Cerebellar cortex (tissue), 1 donor: ENCODE measurements around the gene DCT.
"Not testable (repeated sequence)": the region's sequence is repeated elsewhere in the genome, so short reads cannot be mapped to it uniquely, and the experiment has no call there.

Experiments
- DNase-seq: peaks from one replicate; pipeline ENCODE4 v3.0.0-alpha.2; 2015; ENCODE audit warnings: low spot score

DCT gene

DNA sequence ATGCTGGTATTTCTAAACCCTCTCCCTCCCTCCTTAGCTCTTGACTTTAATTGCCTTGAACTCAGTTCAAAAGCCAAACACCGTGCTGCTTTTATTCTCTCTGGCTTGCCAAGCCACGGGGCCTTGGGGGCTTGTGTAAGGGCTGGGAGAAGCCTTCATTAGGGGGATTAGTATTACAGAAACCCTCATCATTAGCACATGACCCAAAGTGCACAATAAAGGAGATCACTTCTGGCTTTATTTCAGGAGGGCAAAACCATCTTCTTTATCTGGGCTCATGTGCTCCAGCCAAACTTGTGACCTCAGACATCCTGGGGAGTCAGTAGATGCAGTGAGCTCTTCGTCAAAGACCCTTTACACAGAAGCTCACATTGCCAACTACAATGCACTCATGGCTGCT, at the start of gene DCT:
DCT (minus strand) TSS at position 67 of the 400 bp plus-strand sequence. CDS start 427 bp downstream, outside the sequence.
- DNase-seq = no peak

DNA sequence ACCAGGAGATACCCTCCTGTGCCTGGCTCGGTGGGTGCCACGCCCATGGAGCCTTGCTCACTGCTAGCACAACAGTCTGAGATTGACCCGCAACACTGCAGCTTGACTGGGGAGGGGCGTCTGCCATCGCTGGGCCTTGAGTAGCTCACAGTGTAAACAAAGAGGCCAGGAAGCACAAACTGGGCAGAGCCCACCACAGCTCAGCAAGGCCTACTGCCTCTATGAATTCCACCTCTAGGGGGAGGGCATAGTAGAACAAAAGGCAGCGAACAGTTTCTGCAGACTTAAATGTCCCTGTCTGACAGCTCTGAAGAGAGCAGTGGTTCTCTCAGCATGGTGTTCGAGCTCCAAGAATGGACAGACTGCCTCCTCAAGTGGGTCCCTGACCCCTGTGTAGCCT, 47.5 kb upstream of the DCT start:
- not testable (repeated sequence) for DNase-seq

DNA sequence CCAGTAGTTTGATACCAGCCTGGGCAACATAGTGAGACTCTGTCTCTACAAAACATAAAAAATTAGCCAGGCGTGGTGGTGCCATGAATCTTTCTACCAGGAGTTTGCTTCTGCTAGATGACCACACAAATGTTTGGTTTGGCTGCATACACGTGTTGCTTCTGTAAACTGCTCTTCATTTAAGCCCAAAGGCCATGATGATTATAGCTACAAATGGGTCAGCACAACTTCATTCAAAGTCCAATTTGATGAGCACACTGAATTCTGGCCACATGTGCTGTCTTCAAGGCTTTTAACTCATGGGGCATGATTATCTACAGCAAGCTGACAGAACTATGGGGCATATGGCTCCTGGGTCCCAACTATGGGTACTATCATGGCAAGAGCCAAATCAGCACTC, 46.3 kb upstream of the DCT start:
- no peak for DNase-seq

DNA sequence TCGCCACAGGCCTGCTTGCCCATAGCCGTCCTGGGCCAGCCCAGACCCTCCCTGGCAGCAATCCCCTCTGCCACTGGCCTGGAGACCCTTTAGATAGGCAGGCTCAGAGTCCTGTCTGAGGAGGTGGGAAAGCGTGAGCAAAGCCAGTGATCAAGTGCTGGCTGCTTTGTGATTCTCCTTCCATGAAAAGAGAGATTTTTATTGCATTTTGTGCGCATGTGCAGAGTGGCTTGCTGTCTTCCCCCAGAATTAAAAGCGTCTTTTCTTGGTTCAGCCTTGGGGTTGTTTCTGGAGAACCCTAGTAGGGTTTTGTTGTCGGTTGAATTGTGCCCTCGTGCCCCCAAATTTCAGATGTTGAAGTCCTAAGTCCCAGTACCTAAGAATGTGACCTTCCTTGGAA, 44.9 kb upstream of the DCT start:
- DNase-seq = no peak

DNA sequence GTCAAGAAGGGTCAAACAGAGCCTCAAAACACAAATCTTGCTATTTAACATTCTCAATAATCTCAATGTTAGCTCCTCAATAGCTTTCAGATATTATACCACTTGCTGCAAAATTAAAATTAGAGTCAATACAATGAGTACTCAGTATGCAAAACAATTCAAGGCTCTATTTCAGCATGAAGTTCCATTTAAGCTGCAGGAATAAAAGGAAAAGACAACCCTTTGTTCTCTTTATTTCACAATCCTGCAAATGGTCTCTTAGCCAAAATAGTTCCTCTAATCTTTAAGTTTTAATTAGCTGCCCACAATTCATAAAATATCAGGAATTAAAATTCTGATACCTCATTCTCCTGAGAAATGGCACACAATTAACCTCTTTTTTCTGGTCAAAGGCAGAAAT, 40.5 kb upstream of the DCT start:
- DNase-seq = no peak

DNA sequence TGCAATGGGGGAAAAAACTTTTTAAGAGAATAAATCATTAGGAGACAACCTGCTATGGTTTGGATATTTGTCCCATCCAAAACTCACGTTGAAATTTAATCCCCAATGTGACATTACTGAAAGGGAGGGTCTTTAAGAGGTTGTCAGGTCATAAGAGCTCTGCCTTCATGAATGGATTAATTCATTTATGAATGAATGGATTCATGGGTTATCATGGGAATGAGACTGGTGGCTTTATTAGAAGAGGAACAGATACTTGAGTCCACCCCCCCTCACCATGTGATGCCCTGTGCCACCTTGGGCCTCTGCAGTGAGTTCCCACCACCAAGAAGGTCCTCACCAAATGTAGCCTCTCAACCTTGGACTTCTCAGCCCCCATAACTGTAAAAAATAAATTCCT, 37.0 kb upstream of the DCT start:
- no peak for DNase-seq

DNA sequence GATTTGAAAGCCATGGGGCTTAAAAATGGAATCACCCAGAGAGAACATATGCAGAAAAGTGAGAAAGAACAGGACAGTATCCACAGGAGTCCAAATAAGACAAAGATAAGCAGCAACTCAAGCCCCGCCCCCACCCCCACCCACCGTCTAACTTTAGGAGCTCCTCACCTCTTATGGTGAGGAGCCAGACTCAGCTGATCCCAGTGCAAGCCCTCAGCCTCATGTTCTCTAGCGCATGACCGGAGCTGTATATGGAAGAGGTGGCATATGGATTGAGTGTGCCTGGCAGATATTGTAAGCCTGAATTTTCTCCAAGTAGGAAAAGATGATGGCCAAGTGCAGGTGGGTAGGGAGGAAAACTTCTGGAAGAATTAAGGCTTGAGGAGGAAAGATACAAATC, 36.4 kb upstream of the DCT start:
- DNase-seq = no peak

DNA sequence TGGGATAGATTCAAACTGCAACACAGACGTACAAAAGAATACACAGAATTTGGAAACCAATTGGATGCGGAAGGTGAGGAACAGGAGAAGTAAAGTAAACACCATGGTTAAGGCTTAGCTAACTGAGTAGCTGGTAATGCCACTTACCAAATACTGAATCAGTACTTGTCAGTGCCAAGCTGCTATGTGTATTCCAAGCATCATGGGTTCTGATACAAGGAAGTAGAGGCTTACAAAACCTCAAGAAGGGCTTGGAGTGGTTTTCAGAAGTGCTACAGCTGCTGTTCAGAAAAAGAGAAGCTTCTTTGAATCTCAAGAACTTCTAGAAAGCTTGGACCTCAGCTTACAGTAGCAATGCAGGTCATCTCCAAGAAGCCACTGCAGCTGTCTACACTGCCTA, 35.9 kb upstream of the DCT start:
- no peak for DNase-seq

DNA sequence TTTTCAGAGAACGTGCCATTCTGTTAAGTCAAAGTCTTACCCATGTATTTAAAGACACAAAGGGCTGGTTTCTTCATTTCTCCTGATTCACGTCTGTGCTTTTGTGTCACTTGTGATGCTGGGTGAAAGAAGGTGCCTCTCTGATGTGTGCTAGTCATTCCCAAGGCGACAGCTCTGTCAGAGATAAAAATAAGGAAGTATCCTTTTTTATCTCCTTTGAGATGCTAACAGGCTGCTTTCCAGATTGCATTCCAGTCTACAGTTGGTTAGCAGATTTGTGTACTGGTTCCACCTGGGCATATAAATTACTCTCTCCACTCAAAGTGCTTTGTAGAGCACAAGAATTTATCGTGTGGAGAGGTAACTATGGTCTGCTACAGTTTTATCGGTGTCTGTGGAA, 33.5 kb upstream of the DCT start:
- DNase-seq = no peak

DNA sequence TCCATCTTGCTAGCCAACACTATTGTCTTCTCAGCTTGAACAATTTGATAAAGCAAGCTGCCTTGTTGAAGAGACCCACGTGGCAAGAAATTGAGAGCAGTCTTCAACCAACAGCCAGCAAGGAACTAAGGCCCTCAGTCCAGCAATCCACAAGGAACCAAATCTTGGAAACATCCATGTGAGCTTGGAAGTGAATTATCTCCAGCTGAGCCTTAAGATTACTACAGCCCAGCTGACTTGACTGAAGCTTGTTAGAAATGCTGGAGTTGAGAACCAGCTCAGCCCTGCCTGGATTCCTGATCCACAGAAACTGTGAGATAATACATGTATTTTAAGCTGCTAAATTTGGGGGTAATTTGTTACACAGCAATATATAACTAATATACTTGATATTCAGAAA, 26.2 kb upstream of the DCT start:
- no peak for DNase-seq

DNA sequence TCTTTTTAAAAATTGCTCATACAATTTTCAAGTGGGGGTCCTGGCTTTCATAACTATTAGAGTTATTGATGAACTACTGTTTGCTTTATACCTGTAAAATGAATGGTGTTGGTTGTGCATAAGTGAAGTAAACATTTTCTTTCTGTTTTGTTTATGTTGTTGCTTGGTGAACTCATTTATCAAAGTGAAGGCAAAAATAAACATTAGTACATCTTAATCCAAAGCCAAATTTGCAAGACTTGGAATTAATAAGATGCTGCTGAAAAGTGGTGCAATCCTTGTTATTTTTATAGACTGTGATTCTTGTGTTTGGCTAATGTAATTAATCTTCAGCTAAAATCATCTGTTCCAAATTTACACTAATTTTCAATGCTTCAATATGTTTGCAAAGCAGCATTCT, 24.4 kb upstream of the DCT start:
- no peak for DNase-seq

DNA sequence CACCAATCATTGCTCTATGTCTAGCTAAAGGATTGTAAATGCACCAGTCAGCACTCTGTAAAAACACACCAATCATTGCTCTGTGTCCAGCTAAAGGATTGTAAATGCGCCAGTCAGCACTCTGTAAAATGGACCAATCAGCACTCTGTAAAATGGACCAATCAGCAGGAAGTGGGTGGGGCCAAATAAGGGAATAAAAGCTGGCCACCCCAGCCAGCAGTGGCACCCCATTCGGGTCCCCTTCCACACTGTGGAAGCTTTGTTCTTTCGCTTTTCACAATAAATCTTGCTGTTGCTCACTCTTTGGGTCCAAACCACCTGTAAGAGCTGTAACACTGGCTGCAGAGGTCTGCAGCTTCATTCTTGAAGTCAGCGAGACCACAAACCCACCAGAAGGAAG, 19.3 kb upstream of the DCT start:
- DNase-seq = not testable (repeated sequence)

DNA sequence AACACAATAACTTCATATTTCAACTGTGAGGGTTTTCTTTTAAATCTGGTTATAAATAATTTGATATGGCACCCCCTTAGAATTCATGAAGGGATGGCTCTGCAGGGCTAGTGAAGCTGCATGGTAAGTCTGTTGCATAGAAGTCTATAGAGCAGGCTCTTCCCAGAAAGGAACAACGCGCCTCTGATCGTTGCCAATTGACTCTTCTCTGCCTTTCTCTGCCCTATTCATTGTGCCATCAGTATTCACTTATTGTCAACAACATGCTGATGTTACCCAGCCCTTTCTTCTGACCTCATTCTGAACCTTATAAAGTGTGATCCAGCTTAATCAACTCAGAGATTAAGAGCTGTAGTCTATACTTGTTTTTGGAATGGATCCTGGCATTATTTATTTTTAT, 16.3 kb upstream of the DCT start:
- DNase-seq = no peak

DNA sequence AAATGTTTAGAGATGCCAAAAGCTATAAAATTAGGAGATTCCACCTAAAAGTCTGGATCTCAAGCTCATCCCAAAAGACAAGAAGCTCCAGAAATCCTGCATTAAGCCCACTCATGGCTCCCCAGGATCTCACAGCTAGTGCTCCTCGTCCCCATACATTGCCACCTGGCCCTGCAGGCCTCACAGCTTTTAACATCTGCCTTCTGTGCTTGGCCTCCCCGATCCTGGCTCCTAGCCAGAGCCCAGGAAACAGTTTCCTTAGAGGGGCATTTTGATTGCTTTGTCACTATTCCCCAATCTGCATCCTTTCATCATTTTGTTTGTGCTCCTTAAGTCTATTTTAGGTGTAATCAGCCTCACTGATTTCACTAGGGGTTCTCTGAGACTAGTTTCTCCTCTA, 14.5 kb upstream of the DCT start:
- no peak for DNase-seq

DNA sequence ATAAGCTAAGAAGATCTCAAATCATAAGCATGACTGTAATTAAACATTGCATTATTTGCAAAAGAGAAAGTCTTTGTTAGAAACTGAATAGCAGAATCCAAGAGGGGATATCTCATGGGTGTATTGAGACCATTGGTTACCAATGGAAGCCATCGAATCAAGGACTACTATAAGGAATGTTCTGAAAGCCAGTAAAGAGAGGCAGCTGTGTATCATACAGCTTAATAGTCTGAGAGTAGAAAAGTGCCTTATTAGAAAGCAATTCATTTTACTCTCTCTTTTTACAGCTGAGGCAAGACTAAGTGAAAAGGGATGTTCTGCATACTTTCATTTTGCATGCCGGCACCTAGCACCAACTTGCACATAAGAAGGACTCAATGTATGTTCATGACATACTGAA, 7.6 kb upstream of the DCT start:
- no peak for DNase-seq

DNA sequence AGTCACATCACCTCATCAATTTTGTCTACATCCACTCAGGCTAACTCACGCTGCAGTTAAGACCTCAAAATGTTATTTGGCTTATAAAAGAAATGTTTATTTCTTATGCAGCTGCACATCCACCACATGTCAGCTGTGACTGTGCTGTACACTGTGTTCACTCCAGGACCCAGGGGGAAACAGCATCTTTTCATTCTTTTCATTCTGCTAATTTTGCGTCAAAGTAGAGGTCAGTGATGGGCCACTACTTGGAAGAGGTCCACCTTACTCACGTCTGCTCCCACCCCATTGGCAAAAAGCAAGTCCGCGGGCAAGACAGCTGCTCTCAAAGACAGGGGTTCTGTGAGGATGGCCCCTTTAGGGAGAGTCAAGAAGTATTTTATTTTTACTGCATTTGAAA, 4.5 kb upstream of the DCT start:
- no peak for DNase-seq

DNA sequence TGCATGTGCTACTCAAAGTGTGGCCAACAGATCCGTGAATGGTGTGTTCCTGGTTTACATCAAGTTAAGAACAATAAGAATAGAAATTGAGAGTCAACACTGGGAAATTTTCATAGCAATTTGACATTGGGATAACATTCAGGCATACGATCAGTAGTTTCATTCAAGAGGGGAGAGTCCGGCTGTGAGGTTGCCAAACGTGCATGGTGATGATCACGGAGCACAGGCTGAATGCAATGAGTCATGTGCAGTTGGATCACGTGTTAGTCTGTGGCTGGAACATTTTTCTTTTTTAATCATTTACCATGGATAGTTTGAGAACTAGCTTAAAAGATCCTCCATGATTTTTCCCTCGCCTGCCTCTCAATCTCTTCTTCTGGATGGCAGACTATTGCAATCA, 2.5 kb upstream of the DCT start:
- no peak for DNase-seq

DNA sequence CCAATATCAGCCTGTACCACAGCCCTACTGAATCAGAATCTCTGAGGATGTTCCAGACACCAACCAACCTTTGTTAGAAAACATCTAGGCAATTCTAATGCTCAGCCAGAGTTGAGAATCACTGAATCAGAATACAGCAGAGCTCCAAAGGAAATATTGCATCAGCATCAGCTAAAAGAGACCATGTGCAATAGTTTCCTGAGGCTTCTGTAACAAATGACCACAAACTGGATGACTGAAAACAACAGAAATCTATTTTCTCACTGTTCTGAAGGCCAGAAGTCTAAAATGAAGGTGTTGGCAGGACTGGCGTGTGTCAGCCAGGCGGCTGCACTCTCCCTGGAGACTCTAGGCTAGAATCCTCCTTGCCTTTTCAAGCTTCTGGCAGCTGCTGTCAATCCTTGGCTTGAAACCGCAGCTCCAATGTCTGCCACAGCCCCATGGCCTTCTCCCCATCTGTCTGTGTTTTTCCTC, 1.2 kb upstream of the DCT start:
- no peak for DNase-seq

DNA sequence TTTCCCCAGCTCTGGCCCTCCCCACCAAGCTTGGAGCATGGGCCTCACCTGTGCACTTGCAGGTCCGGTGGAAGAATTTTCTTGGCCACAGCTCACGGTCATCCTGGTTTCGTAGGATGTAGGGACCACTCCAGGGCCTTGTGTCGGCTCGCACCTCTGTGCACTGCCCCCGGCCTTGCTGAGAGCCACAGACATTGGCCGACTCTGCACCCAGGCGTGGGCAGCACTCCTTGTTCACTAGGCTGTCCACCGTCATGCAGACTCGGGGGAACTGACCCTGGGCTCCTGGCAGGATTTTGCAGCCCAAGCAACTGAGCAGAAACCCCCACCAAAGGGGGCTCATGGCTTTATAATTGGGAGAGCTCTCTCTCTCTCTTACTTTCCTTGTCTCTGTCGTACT, 569 bp downstream of the DCT start:
- DNase-seq = no peak

DNA sequence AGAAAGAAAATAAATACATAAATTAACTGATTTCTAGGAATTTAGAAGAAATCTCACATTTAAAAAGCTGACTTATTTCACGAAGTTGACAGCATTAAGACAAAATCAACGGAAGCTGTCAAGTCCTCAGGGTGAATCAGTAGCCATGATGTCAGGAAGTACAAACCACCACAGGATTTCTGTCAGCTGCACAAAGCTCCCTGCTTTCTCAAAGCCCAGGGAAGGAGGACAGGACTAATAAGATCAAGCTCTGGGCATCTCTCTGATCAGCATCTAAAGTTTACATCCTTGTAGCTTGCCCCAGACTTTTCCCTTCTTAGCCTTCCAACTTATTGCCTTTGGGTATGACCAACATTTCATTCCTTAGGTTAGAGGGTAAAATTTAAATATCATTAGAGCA, 9.4 kb downstream of the DCT start:
- DNase-seq = no peak

DNA sequence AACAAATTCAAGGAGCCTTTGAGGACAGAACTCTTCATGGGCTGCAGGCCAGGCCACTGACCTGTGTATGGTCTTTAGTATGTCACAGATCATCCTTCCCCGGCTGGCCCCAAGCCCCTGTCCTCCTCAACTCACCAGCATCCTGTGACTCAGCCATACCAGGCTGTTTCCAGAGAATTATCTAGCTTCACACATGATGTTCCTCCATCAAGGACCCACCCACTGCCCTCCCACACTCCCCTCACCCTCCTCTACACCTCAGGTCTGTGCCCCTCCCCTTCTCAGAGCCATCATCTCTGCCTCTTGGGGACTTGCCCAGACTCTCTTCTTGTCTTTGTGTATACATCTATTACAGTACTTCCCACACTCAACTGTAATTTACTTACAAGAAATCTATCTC, 14.7 kb downstream of the DCT start:
- no peak for DNase-seq

DNA sequence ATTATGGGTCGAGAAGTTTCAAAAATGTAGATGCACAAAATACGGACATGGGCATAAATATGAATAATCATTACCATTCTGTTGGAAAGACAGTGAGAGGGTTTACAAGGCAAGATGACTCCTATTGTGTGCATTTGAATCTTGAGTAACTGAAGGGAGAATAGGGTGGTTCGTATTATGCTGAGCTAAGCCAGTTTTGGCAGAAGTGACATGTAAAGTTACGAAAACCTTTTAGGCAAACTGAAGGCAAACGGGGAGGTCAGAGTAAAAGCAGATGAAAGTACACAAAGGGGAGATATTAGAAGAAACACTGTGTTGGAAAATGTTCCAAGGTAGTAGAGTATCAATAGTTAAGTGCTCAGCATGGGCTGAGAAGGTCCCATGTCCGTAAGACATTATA, 16.8 kb downstream of the DCT start:
- DNase-seq = no peak

DNA sequence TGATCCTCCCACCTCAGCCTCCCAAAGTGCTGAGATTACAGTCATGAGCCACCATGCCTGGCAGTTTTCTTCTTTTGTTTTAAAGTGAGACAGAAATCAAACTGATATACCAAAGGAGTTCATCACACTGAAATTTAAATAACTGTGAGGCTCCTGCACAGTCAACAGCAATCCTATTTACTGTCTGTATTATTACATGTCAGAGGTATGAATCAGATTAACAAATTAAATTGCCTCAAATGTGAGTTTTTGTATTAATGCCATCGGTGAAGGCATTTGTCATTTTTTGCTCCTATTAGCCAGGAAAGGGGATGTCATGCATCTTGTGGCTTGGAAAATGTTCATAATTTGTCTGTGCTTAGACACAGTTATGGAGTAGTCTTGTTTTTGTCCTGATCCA, 20.4 kb downstream of the DCT start:
- DNase-seq = no peak

DNA sequence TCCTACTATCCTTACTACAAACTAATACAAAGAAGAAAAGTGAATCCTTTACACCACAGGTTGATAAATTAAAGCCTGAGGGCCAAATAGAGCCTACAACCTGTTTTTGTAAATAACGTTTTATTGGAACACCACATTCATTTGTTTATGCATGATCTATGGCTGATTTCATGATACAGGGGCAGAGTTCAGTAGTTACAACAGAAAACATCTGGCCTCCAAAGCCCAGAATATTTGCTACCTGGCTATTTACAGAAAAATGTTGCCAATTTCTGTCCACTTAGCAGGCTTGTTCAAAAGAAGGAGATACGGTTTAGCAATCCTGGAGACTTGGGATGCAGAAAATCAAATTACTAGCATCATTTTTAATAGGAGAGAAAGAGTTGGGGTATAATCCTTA, 24.1 kb downstream of the DCT start:
- no peak for DNase-seq

DNA sequence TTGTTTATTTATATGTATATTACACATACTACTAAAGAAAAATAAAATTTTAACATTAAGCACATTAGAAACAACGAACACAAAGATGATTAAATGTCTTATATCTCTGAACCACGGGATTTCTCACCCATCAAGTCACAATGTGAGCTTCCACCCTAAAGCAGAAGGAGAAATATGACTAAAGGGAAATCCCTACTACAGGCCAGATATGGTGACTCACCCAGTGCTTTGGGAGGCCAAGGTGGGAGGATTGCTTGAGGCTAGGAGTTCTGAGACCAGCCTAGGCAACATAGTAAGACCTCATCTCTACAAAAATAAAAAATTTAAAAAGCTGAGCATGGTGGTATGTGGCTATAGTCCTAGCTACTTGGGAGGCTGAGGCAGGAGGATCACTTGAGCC, 24.6 kb downstream of the DCT start:
- DNase-seq = no peak
